BLaER1 (cell line): Measurements from ENCODE around the gene ZNF528.
A peak's percentile ranks its signal among the peaks of the same experiment; 100 is the strongest.

ENCODE experiments used
- H3K27ac ChIP-seq: shearing (Covaris generic); formaldehyde crosslinking; 2 replicates; pipeline ENCODE4 v1.8.1; 2022
- H3K27me3 ChIP-seq: shearing (Covaris generic); formaldehyde crosslinking; 2 replicates; pipeline ENCODE4 v1.8.1; 2022
- H3K36me3 ChIP-seq: shearing (Covaris generic); formaldehyde crosslinking; 2 replicates; pipeline ENCODE4 v1.8.1; 2022
- H3K4me1 ChIP-seq: shearing (Covaris generic); formaldehyde crosslinking; 2 replicates; pipeline ENCODE4 v1.8.1; 2022
- H3K4me2 ChIP-seq: shearing (Covaris generic); formaldehyde crosslinking; 2 replicates; pipeline ENCODE4 v1.8.1; 2022
- H3K4me3 ChIP-seq: shearing (Covaris generic); formaldehyde crosslinking; 2 replicates; pipeline ENCODE4 v1.8.1; 2022
- H3K9ac ChIP-seq: shearing (Covaris generic); formaldehyde crosslinking; 2 replicates; pipeline ENCODE4 v1.8.1; 2022
- H3K9me3 ChIP-seq: shearing (Covaris generic); formaldehyde crosslinking; 2 replicates; pipeline ENCODE4 v1.8.1; 2022
- H4K20me1 ChIP-seq: shearing (Covaris generic); formaldehyde crosslinking; 2 replicates; pipeline ENCODE4 v1.8.1; 2022
- Cebpa-rat ChIP-seq: shearing (Covaris generic); IDR thresholded peaks from 2 replicates; pipeline ENCODE4 v1.8.1; 2022

The ZNF528 gene

GRCh38 chr19:52397310-52398080 lies at the start of gene ZNF528:
ZNF528 (plus strand) TSS chr19:52397849; CDS start chr19:52402014, 4,165 bp downstream.
- Histone ChIP-seq H3K4me2 (peak within 1 kb of the TSS; percentile 86), H3K4me1 (peaks cover 24% of the 10 kb centered on the region), H3K9me3 (peaks cover 59% of the 10 kb centered on the region), H3K9ac (peak within 1 kb of the TSS; percentile 87), H4K20me1 (no peaks in the 10 kb centered on the region), H3K36me3 (peaks cover 71% of the 10 kb centered on the region), H3K27ac (peak within 1 kb of the TSS; percentile 90), H3K27me3 (no peaks in the 10 kb centered on the region), H3K4me3 (peak within 1 kb of the TSS; percentile 72)
- no peak for TF ChIP-seq Cebpa-rat

GRCh38 chr19:52351512-52351911 lies 46.1 kb upstream of the ZNF528 start:
- Histone ChIP-seq H3K4me3 (no peak overlapping the region), H3K9ac (no peak overlapping the region), H3K4me1 (peaks cover 19% of the 10 kb centered on the region), H3K27ac (peak overlapping the region; percentile 60; the same call in 1 of the 2 replicates), H3K27me3 (no peaks in the 10 kb centered on the region), H3K9me3 (peaks cover 55% of the 10 kb centered on the region), H3K4me2 (peak overlapping the region; percentile 62), H4K20me1 (no peaks in the 10 kb centered on the region), H3K36me3 (peaks cover 95% of the 10 kb centered on the region)
- no peak for TF ChIP-seq Cebpa-rat

- no peak overlapping the region for H3K9ac ChIP-seq
- H4K20me1 ChIP-seq = no peaks in the 10 kb centered on the region
- H3K4me3 ChIP-seq = peak overlapping the region; percentile 41; the same call in 1 of the 2 replicates
- TF ChIP-seq Cebpa-rat = no peak
- peaks cover 11% of the 10 kb centered on the region for H3K4me1 ChIP-seq
- H3K9me3 ChIP-seq = peaks cover 82% of the 10 kb centered on the region
- H3K4me2 ChIP-seq = no peak overlapping the region
- no peak overlapping the region for H3K27ac ChIP-seq
- peaks cover 76% of the 10 kb centered on the region for H3K36me3 ChIP-seq
- H3K27me3 ChIP-seq = no peaks in the 10 kb centered on the region
Measured at GRCh38 chr19:52366414-52366824, 31.2 kb upstream of the ZNF528 start.

GRCh38 chr19:52369559-52370340 lies 27.9 kb upstream of the ZNF528 start, which contains the start of gene ZNF880:
ZNF880 (plus strand) TSS chr19:52369923; CDS start chr19:52369966, 43 bp downstream.
- peaks cover 75% of the 10 kb centered on the region for H3K36me3 ChIP-seq
- no peak for TF ChIP-seq Cebpa-rat
- H3K9me3 ChIP-seq = peaks cover 81% of the 10 kb centered on the region
- H3K4me3 ChIP-seq = peak within 1 kb of the TSS; percentile 88
- peak within 1 kb of the TSS; percentile 94 for H3K4me2 ChIP-seq
- peak within 1 kb of the TSS; percentile 98 for H3K9ac ChIP-seq
- no peaks in the 10 kb centered on the region for H3K27me3 ChIP-seq
- no peaks in the 10 kb centered on the region for H4K20me1 ChIP-seq
- H3K27ac ChIP-seq = peak within 1 kb of the TSS; percentile 99
- H3K4me1 ChIP-seq = peaks cover 11% of the 10 kb centered on the region

- peaks cover 11% of the 10 kb centered on the region for H3K4me1 ChIP-seq
- peak overlapping the region; percentile 99 for H3K27ac ChIP-seq
- peak overlapping the region; percentile 94 for H3K4me2 ChIP-seq
- peak overlapping the region; percentile 98 for H3K9ac ChIP-seq
- no peaks in the 10 kb centered on the region for H4K20me1 ChIP-seq
- no peaks in the 10 kb centered on the region for H3K27me3 ChIP-seq
- H3K36me3 ChIP-seq = peaks cover 75% of the 10 kb centered on the region
- TF ChIP-seq Cebpa-rat = no peak
- peak overlapping the region; percentile 88 for H3K4me3 ChIP-seq
- peaks cover 81% of the 10 kb centered on the region for H3K9me3 ChIP-seq
Measured at GRCh38 chr19:52370341-52370710, 27.3 kb upstream of the ZNF528 start.

- Histone ChIP-seq H3K4me3 (no peak overlapping the region), H3K27me3 (no peaks in the 10 kb centered on the region), H3K9me3 (peaks cover 90% of the 10 kb centered on the region), H4K20me1 (no peaks in the 10 kb centered on the region), H3K4me2 (no peak overlapping the region), H3K27ac (no peak overlapping the region), H3K9ac (no peak overlapping the region), H3K4me1 (peaks cover 2% of the 10 kb centered on the region; the same call in 1 of the 2 replicates), H3K36me3 (peaks cover 89% of the 10 kb centered on the region)
- TF ChIP-seq Cebpa-rat = no peak
Measured at GRCh38 chr19:52391135-52391534, 6.5 kb upstream of the ZNF528 start.

GRCh38 chr19:52398081-52398441 lies 412 bp downstream of the ZNF528 start:
- TF ChIP-seq Cebpa-rat = no peak
- H3K4me1 ChIP-seq = peaks cover 24% of the 10 kb centered on the region
- H3K9ac ChIP-seq = peak overlapping the region; percentile 87
- no peaks in the 10 kb centered on the region for H3K27me3 ChIP-seq
- peak overlapping the region; percentile 72 for H3K4me3 ChIP-seq
- H3K36me3 ChIP-seq = peaks cover 71% of the 10 kb centered on the region
- no peaks in the 10 kb centered on the region for H4K20me1 ChIP-seq
- H3K4me2 ChIP-seq = peak overlapping the region; percentile 86
- peak overlapping the region; percentile 90 for H3K27ac ChIP-seq
- peaks cover 63% of the 10 kb centered on the region for H3K9me3 ChIP-seq

- H4K20me1 ChIP-seq = no peaks in the 10 kb centered on the region
- H3K36me3 ChIP-seq = peaks cover 100% of the 10 kb centered on the region
- H3K4me1 ChIP-seq = no peaks in the 10 kb centered on the region
- H3K27me3 ChIP-seq = no peaks in the 10 kb centered on the region
- peaks cover 91% of the 10 kb centered on the region for H3K9me3 ChIP-seq
- no peak overlapping the region for H3K9ac ChIP-seq
- H3K27ac ChIP-seq = no peak overlapping the region
- no peak for TF ChIP-seq Cebpa-rat
- H3K4me3 ChIP-seq = no peak overlapping the region
- no peak overlapping the region for H3K4me2 ChIP-seq
Measured at GRCh38 chr19:52410276-52410675, 12.6 kb downstream of the ZNF528 start.

- peaks cover 96% of the 10 kb centered on the region for H3K9me3 ChIP-seq
- no peak overlapping the region for H3K27ac ChIP-seq
- H3K4me3 ChIP-seq = no peak overlapping the region
- H3K27me3 ChIP-seq = no peaks in the 10 kb centered on the region
- no peak for TF ChIP-seq Cebpa-rat
- no peaks in the 10 kb centered on the region for H3K4me1 ChIP-seq
- no peak overlapping the region for H3K9ac ChIP-seq
- H4K20me1 ChIP-seq = no peaks in the 10 kb centered on the region
- H3K36me3 ChIP-seq = peaks cover 60% of the 10 kb centered on the region
- no peak overlapping the region for H3K4me2 ChIP-seq
Measured at GRCh38 chr19:52415711-52416110, 18.1 kb downstream of the ZNF528 start.

- Histone ChIP-seq H3K36me3 (peaks cover 44% of the 10 kb centered on the region), H3K27me3 (no peaks in the 10 kb centered on the region), H3K27ac (no peak within 1 kb of the TSS), H3K9ac (no peak within 1 kb of the TSS), H4K20me1 (no peaks in the 10 kb centered on the region), H3K4me3 (no peak within 1 kb of the TSS), H3K9me3 (peaks cover 96% of the 10 kb centered on the region), H3K4me1 (no peaks in the 10 kb centered on the region), H3K4me2 (no peak within 1 kb of the TSS)
- TF ChIP-seq Cebpa-rat = no peak
Measured at GRCh38 chr19:52428937-52429336, 31.3 kb downstream of the ZNF528 start, which contains the start of gene ZNF534. ZNF534 (plus strand) TSS chr19:52429148; CDS start chr19:52431475, 2,327 bp downstream.
